Astrocyte (in vitro differentiated cells and primary cell): ENCODE results near the gene SDR42E2. TPM values are rescaled to one million over a fixed set of nuclear protein-coding genes. Genes with fewer than 3 reads are reported as not detected.

ENCODE experiments used
- DNase-seq: peaks from one replicate; pipeline ENCODE4 v3.0.0-alpha.2; 2010; ENCODE audit warnings: low read depth
- FAIRE-seq: peaks from 2 replicates; lab custom pipeline; 2011; peaks lifted over from hg19 to GRCh38; lab: Jason Lieb, UNC
- H2AFZ ChIP-seq: 2 replicates; pipeline ENCODE4 v1.6.0; 2012; ENCODE audit warnings: low read depth, low read length, inconsistent platforms
- H3K27ac ChIP-seq: 2 replicates; pipeline ENCODE4 v1.5.1; 2011; ENCODE audit warnings: low read depth, low read length, inconsistent platforms
- H3K27me3 ChIP-seq: 2 replicates; pipeline ENCODE4 v1.6.0; 2011; ENCODE audit warnings: low read length, inconsistent platforms; ENCODE audit not compliant: insufficient read depth
- H3K36me3 ChIP-seq: 2 replicates; pipeline ENCODE4 v1.5.1; 2011; ENCODE audit warnings: low read length, inconsistent platforms; ENCODE audit not compliant: insufficient read depth
- H3K4me1 ChIP-seq: 2 replicates; pipeline ENCODE4 v1.5.1; 2011; ENCODE audit warnings: low read length, inconsistent platforms; ENCODE audit not compliant: insufficient read depth
- H3K4me2 ChIP-seq: 2 replicates; pipeline ENCODE4 v1.6.0; 2012; ENCODE audit warnings: low read length, inconsistent platforms
- H3K4me3 ChIP-seq: 2 replicates; pipeline ENCODE4 v1.5.1; 2011; ENCODE audit warnings: low read depth, mild to moderate bottlenecking, low read length, inconsistent platforms; ENCODE audit not compliant: insufficient read depth
- H3K79me2 ChIP-seq: 2 replicates; pipeline ENCODE4 v1.6.0; 2012; ENCODE audit warnings: mild to moderate bottlenecking, low read length, inconsistent platforms; ENCODE audit not compliant: insufficient read depth
- H3K9ac ChIP-seq: 2 replicates; pipeline ENCODE4 v1.6.0; 2012; ENCODE audit warnings: mild to moderate bottlenecking, low read length, inconsistent platforms
- H3K9me3 ChIP-seq: 2 replicates; pipeline ENCODE4 v1.5.1; 2012; ENCODE audit warnings: low read depth, mild to moderate bottlenecking, low read length, inconsistent platforms; ENCODE audit not compliant: insufficient read depth
- H4K20me1 ChIP-seq: 2 replicates; pipeline ENCODE4 v1.6.0; 2012; ENCODE audit warnings: low read length, inconsistent platforms; ENCODE audit not compliant: insufficient read depth
- H3K27ac Mint-ChIP-seq: one replicate; pipeline ENCODE4 v1.8.0; 2021; ENCODE audit warnings: mild to moderate bottlenecking, mixed read lengths; ENCODE audit not compliant: unreplicated experiment
- H3K27me3 Mint-ChIP-seq: one replicate; pipeline ENCODE4 v1.8.0; 2021; ENCODE audit warnings: low read depth, mixed read lengths; ENCODE audit not compliant: unreplicated experiment
- H3K36me3 Mint-ChIP-seq: one replicate; pipeline ENCODE4 v1.8.0; 2021; ENCODE audit warnings: low read depth, mixed read lengths; ENCODE audit not compliant: unreplicated experiment
- H3K4me1 Mint-ChIP-seq: one replicate; pipeline ENCODE4 v1.8.0; 2021; ENCODE audit warnings: low read depth, mixed read lengths; ENCODE audit not compliant: unreplicated experiment
- H3K4me3 Mint-ChIP-seq: one replicate; pipeline ENCODE4 v1.8.0; 2021; ENCODE audit warnings: mild to moderate bottlenecking, moderate library complexity, mixed read lengths; ENCODE audit not compliant: unreplicated experiment
- H3K9me3 Mint-ChIP-seq: one replicate; pipeline ENCODE4 v1.8.0; 2021; ENCODE audit warnings: mild to moderate bottlenecking, mixed read lengths; ENCODE audit not compliant: unreplicated experiment
- EZH2 ChIP-seq: IDR thresholded peaks from 2 replicates; pipeline ENCODE4 v1.6.1; 2012; ENCODE audit warnings: mild to moderate bottlenecking, low read length, inconsistent platforms; ENCODE audit not compliant: insufficient read depth
- total RNA-seq: library from RNA; stranded (reverse); gene quantifications from 2 replicates; pipeline ENCODE4 v1.2.1, GENCODE V29; 2021
- TF ChIP-seq, protein P1 (sequence below): IDR thresholded peaks from 2 replicates; pipeline ENCODE4 v1.5.1; 2011; ENCODE audit warnings: low read depth, mild to moderate bottlenecking, inconsistent platforms, low read length, moderate library complexity; ENCODE audit not compliant: insufficient read depth

The SDR42E2 gene
- total RNA-seq, 1 donor from 2014 or later, result not detected

DNA sequence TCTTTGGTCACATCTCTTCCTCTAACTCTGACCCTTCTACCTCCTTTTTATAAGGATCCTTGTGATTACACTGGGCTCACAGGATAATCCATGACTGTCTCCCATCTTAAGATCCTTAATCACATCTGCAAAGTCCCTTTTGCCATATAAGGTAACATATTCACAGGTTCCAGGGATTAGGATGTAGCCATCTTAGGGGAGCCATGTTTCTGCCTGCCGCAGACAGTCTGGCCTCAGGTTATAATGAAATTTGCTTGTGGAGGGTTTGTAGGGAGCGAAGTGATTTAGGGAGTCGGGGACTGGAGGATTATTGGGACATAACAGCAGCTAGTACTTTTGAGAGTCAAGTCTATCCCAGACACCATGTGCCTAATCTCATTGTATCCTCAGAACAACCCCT lies 51.5 kb downstream of the SDR42E2 start:
- peaks cover 70% of the 10 kb centered on the region for H3K79me2 ChIP-seq
- peaks cover 2% of the 10 kb centered on the region for H3K4me1 Mint-ChIP-seq
- peaks cover 86% of the 10 kb centered on the region for H4K20me1 ChIP-seq

DNA sequence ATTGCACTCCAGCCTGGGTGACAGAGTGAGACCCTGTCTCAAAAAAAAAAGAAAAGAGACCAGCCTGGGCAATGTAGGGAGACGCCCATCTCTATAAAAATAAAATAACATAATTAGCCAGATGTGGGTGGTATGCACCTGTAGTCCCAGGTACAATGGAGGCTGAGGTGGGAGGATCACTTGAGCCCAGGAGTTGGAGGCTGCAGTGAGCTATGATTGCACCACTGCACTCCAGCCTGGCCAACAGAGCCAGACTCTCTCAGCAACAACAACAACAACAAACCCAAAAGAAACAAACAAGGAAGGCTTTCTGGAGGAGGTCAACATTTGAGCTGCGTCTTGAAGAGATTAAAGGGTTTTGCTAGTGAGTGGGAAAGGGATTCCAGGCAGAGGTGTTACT lies 52.1 kb downstream of the SDR42E2 start:
- H3K4me2 ChIP-seq, result no peak overlapping the region
- H3K4me3 ChIP-seq, result no peak overlapping the region
- no peaks in the 10 kb centered on the region for H3K27me3 ChIP-seq
- no peak overlapping the region for H3K4me3 Mint-ChIP-seq
- H3K27ac Mint-ChIP-seq, result no peak overlapping the region
- H3K4me1 Mint-ChIP-seq, result peaks cover 2% of the 10 kb centered on the region
- peaks cover 69% of the 10 kb centered on the region for H3K79me2 ChIP-seq
- H3K9ac ChIP-seq, result no peak overlapping the region
- H3K9me3 ChIP-seq, result no peaks in the 10 kb centered on the region
- no peak overlapping the region for H2AFZ ChIP-seq
- H3K9me3 Mint-ChIP-seq, result peaks cover 2% of the 10 kb centered on the region
- no peaks in the 10 kb centered on the region for H3K36me3 ChIP-seq
- DNase-seq (no peak), FAIRE-seq (no peak)
- H3K36me3 Mint-ChIP-seq, result peaks cover 33% of the 10 kb centered on the region
- H4K20me1 ChIP-seq, result peaks cover 86% of the 10 kb centered on the region
- no peaks in the 10 kb centered on the region for H3K27me3 Mint-ChIP-seq
- TF ChIP-seq EZH2, result no peak
- TF ChIP-seq, protein P1, sequence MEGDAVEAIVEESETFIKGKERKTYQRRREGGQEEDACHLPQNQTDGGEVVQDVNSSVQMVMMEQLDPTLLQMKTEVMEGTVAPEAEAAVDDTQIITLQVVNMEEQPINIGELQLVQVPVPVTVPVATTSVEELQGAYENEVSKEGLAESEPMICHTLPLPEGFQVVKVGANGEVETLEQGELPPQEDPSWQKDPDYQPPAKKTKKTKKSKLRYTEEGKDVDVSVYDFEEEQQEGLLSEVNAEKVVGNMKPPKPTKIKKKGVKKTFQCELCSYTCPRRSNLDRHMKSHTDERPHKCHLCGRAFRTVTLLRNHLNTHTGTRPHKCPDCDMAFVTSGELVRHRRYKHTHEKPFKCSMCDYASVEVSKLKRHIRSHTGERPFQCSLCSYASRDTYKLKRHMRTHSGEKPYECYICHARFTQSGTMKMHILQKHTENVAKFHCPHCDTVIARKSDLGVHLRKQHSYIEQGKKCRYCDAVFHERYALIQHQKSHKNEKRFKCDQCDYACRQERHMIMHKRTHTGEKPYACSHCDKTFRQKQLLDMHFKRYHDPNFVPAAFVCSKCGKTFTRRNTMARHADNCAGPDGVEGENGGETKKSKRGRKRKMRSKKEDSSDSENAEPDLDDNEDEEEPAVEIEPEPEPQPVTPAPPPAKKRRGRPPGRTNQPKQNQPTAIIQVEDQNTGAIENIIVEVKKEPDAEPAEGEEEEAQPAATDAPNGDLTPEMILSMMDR, result no peak
- no peak overlapping the region for H3K27ac ChIP-seq
- H3K4me1 ChIP-seq, result peaks cover 17% of the 10 kb centered on the region

More for the DNA sequence above, 51.5 kb downstream of the SDR42E2 start:
- H3K4me3 ChIP-seq, result no peak overlapping the region
- no peak overlapping the region for H3K27ac Mint-ChIP-seq
- no peaks in the 10 kb centered on the region for H3K9me3 ChIP-seq
- no peaks in the 10 kb centered on the region for H3K36me3 ChIP-seq
- H2AFZ ChIP-seq, result no peak overlapping the region
- no peak overlapping the region for H3K4me2 ChIP-seq
- no peak for TF ChIP-seq EZH2
- TF ChIP-seq, protein P1, result no peak
- FAIRE-seq (no peak), DNase-seq (no peak)
- peaks cover 17% of the 10 kb centered on the region for H3K4me1 ChIP-seq
- H3K27ac ChIP-seq, result no peak overlapping the region
- no peak overlapping the region for H3K9ac ChIP-seq
- H3K27me3 ChIP-seq, result no peaks in the 10 kb centered on the region
- no peaks in the 10 kb centered on the region for H3K27me3 Mint-ChIP-seq
- H3K9me3 Mint-ChIP-seq, result peaks cover 2% of the 10 kb centered on the region
- no peak overlapping the region for H3K4me3 Mint-ChIP-seq
- peaks cover 33% of the 10 kb centered on the region for H3K36me3 Mint-ChIP-seq

DNA sequence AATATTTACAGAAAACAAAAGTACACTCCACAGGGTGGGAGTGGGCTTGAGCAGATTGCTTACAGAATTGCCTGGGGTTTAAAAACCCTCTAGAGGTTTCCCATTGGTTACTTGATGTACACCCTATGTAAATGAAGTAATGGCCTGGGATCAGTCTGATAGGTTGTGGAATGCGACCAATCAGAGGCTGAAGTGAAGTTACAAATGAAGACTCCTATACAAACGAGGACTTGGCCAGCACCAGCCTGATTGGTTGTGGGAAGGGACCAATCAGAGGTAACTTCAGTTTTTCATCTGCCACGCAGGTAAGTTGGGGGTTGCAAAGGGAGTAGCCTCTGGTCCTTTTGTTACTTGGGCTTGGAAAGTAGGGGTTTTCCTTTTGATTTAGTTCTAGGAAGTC lies 52.6 kb downstream of the SDR42E2 start:
- H3K9me3 ChIP-seq, result no peaks in the 10 kb centered on the region
- peaks cover 12% of the 10 kb centered on the region for H3K4me1 ChIP-seq
- H3K27me3 ChIP-seq, result no peaks in the 10 kb centered on the region
- no peak overlapping the region for H2AFZ ChIP-seq
- peaks cover 86% of the 10 kb centered on the region for H4K20me1 ChIP-seq
- DNase-seq (no peak), FAIRE-seq (no peak)
- H3K79me2 ChIP-seq, result peaks cover 64% of the 10 kb centered on the region
- H3K4me1 Mint-ChIP-seq, result peaks cover 2% of the 10 kb centered on the region
- H3K27ac Mint-ChIP-seq, result no peak overlapping the region
- H3K4me2 ChIP-seq, result no peak overlapping the region
- H3K27me3 Mint-ChIP-seq, result no peaks in the 10 kb centered on the region
- H3K9ac ChIP-seq, result no peak overlapping the region
- no peak overlapping the region for H3K4me3 ChIP-seq
- H3K36me3 ChIP-seq, result no peaks in the 10 kb centered on the region
- H3K9me3 Mint-ChIP-seq, result peaks cover 2% of the 10 kb centered on the region
- TF ChIP-seq EZH2, result no peak
- H3K4me3 Mint-ChIP-seq, result no peak overlapping the region
- H3K36me3 Mint-ChIP-seq, result peaks cover 33% of the 10 kb centered on the region
- H3K27ac ChIP-seq, result no peak overlapping the region
